K562 (cell line): ENCODE measurements around the gene CHST14. TPM values are rescaled to one million over a fixed set of nuclear protein-coding genes. Genes with fewer than 3 reads are reported as not detected.

ENCODE experiments used
- ATAC-seq: fragments of 200-7000 bp; cut with Tn5 transposase; 3 replicates; pipeline ENCODE4 v1.9.1; 2020; ENCODE audit warnings: moderate library complexity
- BruUV-seq: library from RNA; stranded (reverse); fragments of 400-500 nt; replicated peaks from 2 replicates; lab custom pipeline; 2021; lab: Mats Ljungman, UMichigan
- CTCF ChIA-PET: fragments of 300-600 bp; formaldehyde crosslinking; extraction: SDS; loops from one replicate; lab custom pipeline; 2021; ENCODE audit warnings: low intra/inter-chr PET ratio; lab: Yijun Ruan, JAX
- POLR2A ChIA-PET: fragments of 300-600, 350-650 bp; sonication (Branson Sonifier 250); formaldehyde crosslinking; extraction: SDS; loops from one replicate; lab custom pipeline; 2021; ENCODE audit warnings: antibody characterized with exemption, inconsistent platforms; lab: Yijun Ruan, JAX
- DNase-seq, 4 experiments: peaks; one replicate each; pipeline versions ENCODE4 v3.0.0 to v3.0.0-alpha.2; 2011 to 2018; ENCODE audit warnings: low spot score in 3 of 4, mixed read lengths in 3 of 4; ENCODE audit errors: extremely low read depth in 1 of 4
- FAIRE-seq: peaks from 2 replicates; lab custom pipeline; 2011; peaks lifted over from hg19 to GRCh38; lab: Jason Lieb, UNC
- H2AFZ ChIP-seq: 2 replicates; pipeline ENCODE4 v1.6.0; 2011; ENCODE audit warnings: low read depth, low read length, control low read depth, inconsistent platforms
- H3K27ac ChIP-seq: fragments of 200-600 bp; 3 replicates; pipeline ENCODE4 v1.8.0; 2011; ENCODE audit warnings: low read depth, mild to moderate bottlenecking, control low read depth, inconsistent platforms, low read length, moderate library complexity, mixed read lengths; ENCODE audit errors: extremely low read depth
- H3K27me3 ChIP-seq, 2 experiments: fragments of 300-600 bp in 1 of 2; 2 replicates in 1 of 2; 3 replicates in 1 of 2; pipeline versions ENCODE4 v1.6.0 to v1.8.0; 2011; ENCODE audit warnings: inconsistent platforms in 2 of 2, low read length in 2 of 2, mild to moderate bottlenecking in 1 of 2, mixed read lengths in 1 of 2, moderate library complexity in 1 of 2; ENCODE audit not compliant: control insufficient read depth in 2 of 2, insufficient read depth in 2 of 2
- H3K36me3 ChIP-seq: fragments of 300-600 bp; 3 replicates; pipeline ENCODE4 v1.8.0; 2011; ENCODE audit warnings: mild to moderate bottlenecking, low read length, inconsistent platforms; ENCODE audit not compliant: control insufficient read depth, insufficient read depth
- H3K4me1 ChIP-seq, 2 experiments: fragments of 200-600 bp in 1 of 2; replicated peaks in 1 of 2; 2 replicates in 1 of 2; 3 replicates in 1 of 2; pipeline versions ENCODE4 v1.5.1 to v1.8.0; 2011; ENCODE audit warnings: inconsistent platforms in 2 of 2, low read length in 2 of 2, mild to moderate bottlenecking in 1 of 2, mixed read lengths in 1 of 2, moderate library complexity in 1 of 2; ENCODE audit not compliant: control insufficient read depth in 2 of 2, insufficient read depth in 2 of 2
- H3K4me2 ChIP-seq: 2 replicates; pipeline ENCODE4 v1.6.1; 2011; ENCODE audit warnings: low read length, control low read depth, inconsistent platforms, mixed read lengths; ENCODE audit not compliant: insufficient read depth
- H3K4me3 ChIP-seq: fragments of 200-600 bp; sonication (generic), shearing (Covaris generic); 2 replicates; pipeline ENCODE4 v1.5.1; 2016; ENCODE audit warnings: control low read depth, inconsistent platforms
- H3K79me2 ChIP-seq: fragments of 200-600 bp; 3 replicates; pipeline ENCODE4 v1.8.0; 2011; ENCODE audit warnings: low read length, inconsistent platforms; ENCODE audit not compliant: control insufficient read depth, insufficient read depth
- H3K9ac ChIP-seq, 2 experiments: 2 replicates each; pipeline versions ENCODE4 v1.6.0 to v1.6.1; 2011; ENCODE audit warnings: low read depth in 2 of 2, low read length in 2 of 2, control low read depth in 1 of 2, inconsistent platforms in 1 of 2, mild to moderate bottlenecking in 1 of 2, mixed read lengths in 1 of 2; ENCODE audit not compliant: insufficient read depth in 1 of 2
- H3K9me1 ChIP-seq: one replicate; pipeline ENCODE4 v1.6.0; 2011; ENCODE audit warnings: inconsistent platforms, mild to moderate bottlenecking, low read length, moderate library complexity; ENCODE audit not compliant: control insufficient read depth, insufficient read depth
- H3K9me3 ChIP-seq: replicated peaks from 2 replicates; pipeline ENCODE4 v1.5.1; 2011; ENCODE audit warnings: low read depth, low read length, inconsistent platforms; ENCODE audit not compliant: control insufficient read depth, insufficient read depth
- H4K20me1 ChIP-seq: replicated peaks from 2 replicates; pipeline ENCODE4 v1.6.1; 2011; ENCODE audit warnings: low read length, inconsistent platforms, mixed read lengths; ENCODE audit not compliant: control insufficient read depth, insufficient read depth
- ARNT ChIP-seq, 2 experiments: fragments of 450-650 bp; IDR thresholded peaks; 2 replicates each; pipeline ENCODE4 v1.6.1; 2016; ENCODE audit warnings: mild to moderate bottlenecking in 1 of 2
- BCOR ChIP-seq: fragments of 450-650 bp; IDR thresholded peaks from 2 replicates; pipeline ENCODE4 v1.6.1; 2016
- CBFA2T3 ChIP-seq: fragments of 450-650 bp; IDR thresholded peaks from 2 replicates; pipeline ENCODE4 v1.6.1; 2017
- FOXA3 ChIP-seq, 2 experiments: fragments of 450-650 bp in 1 of 2; sonication (generic) in 1 of 2; formaldehyde crosslinking; IDR thresholded peaks in 1 of 2; conservative IDR thresholded peaks in 1 of 2; 2 replicates each; pipeline versions ENCODE4 v1.4.0 to v1.8.0; 2020 to 2022; ENCODE audit warnings: mild to moderate bottlenecking in 2 of 2, missing genetic modification reagents in 1 of 2
- HDAC3 ChIP-seq: fragments of 450-650 bp; IDR thresholded peaks from 2 replicates; pipeline ENCODE4 v1.6.1; 2018; ENCODE audit warnings: borderline replicate concordance, mild to moderate bottlenecking, moderate library complexity; ENCODE audit not compliant: partially characterized antibody
- ZFP91 ChIP-seq: sonication (generic); formaldehyde crosslinking; IDR thresholded peaks from 2 replicates; pipeline ENCODE4 v1.8.0; 2022; ENCODE audit warnings: mild to moderate bottlenecking, missing genetic modification reagents
- ZNF699 ChIP-seq: fragments of 250-450 bp; sonication (Bioruptor Pico); IDR thresholded peaks from 2 replicates; pipeline ENCODE4 v1.8.0; 2021; ENCODE audit warnings: mild to moderate bottlenecking, moderate library complexity; ENCODE audit not compliant: insufficient replicate concordance
- WGBS: fragments of 100-300 bp; shearing (Covaris generic); methylation state at CpG from one replicate; pipeline ENCODE4 v1.1.6; 2016; ENCODE audit warnings: low coverage, mixed read lengths; ENCODE audit not compliant: insufficient coverage; ENCODE audit errors: missing lambda C conversion rate; 5-methylcytosine and 5-hydroxymethylcytosine counted together
- in situ Hi-C: fragments of 300-500 bp; cut with MboI; formaldehyde crosslinking; loops from 4 replicates; pipeline ENCODE4 v1.15.0; 2018; ENCODE audit warnings: inconsistent platforms, mixed read lengths
- intact Hi-C: fragments of 100-400 bp; cut with micrococcal nuclease; formaldehyde crosslinking; loops from 2 replicates; pipeline ENCODE4 v1.14.2; 2022
- polyA plus RNA-seq, 8 experiments: library from polyadenylated mRNA; depleted of rRNA in 4 of 8; stranded (reverse) in 5 of 8; unstranded in 3 of 8; fragments of >200 nt; fragmentation: Nextera tagmentation in 2 of 8; fragmentation: Illumina TruSeq in 1 of 8; extraction: Ambion mirVana in 2 of 8; extraction: Trizol in 1 of 8; gene quantifications; 2 replicates each; pipeline versions ENCODE4 v1.2.1 to v1.2.3, GENCODE V29; 2011 to 2014; ENCODE audit warnings: inconsistent platforms in 1 of 8, missing spikeins in 1 of 8
- total RNA-seq, 7 experiments: library from RNA; depleted of rRNA in 6 of 7; stranded (reverse); fragments of >200 nt in 6 of 7; fragmentation: Illumina TruSeq in 2 of 7; extraction: Trizol in 2 of 7; gene quantifications; 2 replicates each; pipeline versions ENCODE4 v1.2.1 to v1.2.3, GENCODE V29; 2011 to 2021; ENCODE audit warnings: low replicate concordance in 1 of 7

CHST14 gene
- total and polyA plus RNA-seq, 9 of the 15 experiments (the other 6 are each of a cell fraction or from before 2014, with no cell fraction given): 1.6 to 12.1 (median 4.5) TPM

GRCh38 chr15:40481341-40482074, 10.7 kb downstream of the CHST14 start (continued):
- TF ChIP-seq ARNT (IDR thresholded peaks at IDR 0.05): no peak
- no peak for TF ChIP-seq HDAC3

GRCh38 chr15:40483919-40484318, 13.1 kb downstream of the CHST14 start:
- in situ Hi-C loops: no loop called here
- peak in 1 of 4 experiments; percentile 12 for DNase-seq
- Histone ChIP-seq H2AFZ (no peak overlapping the region), H3K4me3 (no peak overlapping the region), H4K20me1 (no peaks in the 10 kb centered on the region)
- TF ChIP-seq ZNF699 (no peak), FOXA3 (CRISPR knock-in tag; conservative IDR thresholded peaks at IDR 0.05 in 1 of 2, IDR thresholded peaks at IDR 0.05 in 1 of 2) (peak in 1 of 2 experiments; percentile 44; a peak in 1 of 4 replicates), CBFA2T3 (0 out of 2 replicates have a peak, but pooled peaks have one; percentile 24), BCOR (peak; percentile 53), ZFP91 (no peak)
- TF ChIP-seq, all 486 proteins: peak for 3
- intact Hi-C loops: no loop called here
- WGBS: 30% methylated on average over 2 of the region's 2 CpGs
- H3K9ac ChIP-seq: no peak overlapping the region
- ChIA-PET POLR2A (interaction anchor here (1.0 kb wide), 1 partner anchor 9 kb away, joined by 3 read pairs; no protein-coding TSS in a partner anchor), CTCF (interaction anchor here (0.7 kb wide), 1 partner anchor 36 kb away, joined by 3 read pairs; no protein-coding TSS in a partner anchor)
- no peak overlapping the region for H3K4me2 ChIP-seq
- H3K9me1 ChIP-seq: no peaks in the 10 kb centered on the region
- H3K9me3 ChIP-seq: no peaks in the 10 kb centered on the region; the same call in 1 of the 2 replicates
- H3K4me1 ChIP-seq: peaks cover 0 to 3% of the 10 kb centered on the region in 2 experiments; a peak in 2 of 5 replicates
- ATAC-seq (peak; percentile 62), FAIRE-seq (peak; percentile 69)
- no peaks in the 10 kb centered on the region; a peak in 1 of 5 replicates for H3K27me3 ChIP-seq
- H3K79me2 ChIP-seq: no peaks in the 10 kb centered on the region
- H3K36me3 ChIP-seq: no peaks in the 10 kb centered on the region
- BruUV-seq: no TSS peak
- no peak overlapping the region for H3K27ac ChIP-seq
